GM12878 (cell line): Measurements from ENCODE around the gene EGFR. TPM values are rescaled to one million over a fixed set of nuclear protein-coding genes. Genes with fewer than 3 reads are reported as not detected.

Experiments
- ATAC-seq: fragments of 200-7000 bp; cut with Tn5 transposase; 3 replicates; pipeline ENCODE4 v1.9.1; 2020; ENCODE audit warnings: mild to moderate bottlenecking, moderate library complexity
- BruUV-seq: library from RNA; stranded (reverse); fragments of 400-500 nt; replicated peaks from 2 replicates; lab custom pipeline; 2021; lab: Mats Ljungman, UMichigan
- CTCF ChIA-PET: fragments of 300-600 bp; sonication (Branson Sonifier 250); formaldehyde crosslinking; extraction: SDS; loops from one replicate; lab custom pipeline; 2021; ENCODE audit warnings: inconsistent platforms; lab: Yijun Ruan, JAX
- POLR2A ChIA-PET: fragments of 350-600 bp; formaldehyde crosslinking; extraction: SDS; loops from one replicate; lab custom pipeline; 2021; ENCODE audit warnings: inconsistent platforms; lab: Charles Lee
- RAD21 ChIA-PET: fragments of 300-600 bp; sonication (Branson Sonifier 250); formaldehyde crosslinking; loops from one replicate; lab custom pipeline; 2023; ENCODE audit warnings: antibody characterized with exemption; ENCODE audit not compliant: unreplicated experiment; lab: Charles Lee
- SMC1A ChIA-PET: fragments of 300-600 bp; sonication (Branson Sonifier 250); formaldehyde crosslinking; loops from one replicate; lab custom pipeline; 2023; ENCODE audit not compliant: unreplicated experiment, uncharacterized antibody; lab: Charles Lee
- DNase-seq: peaks from one replicate; pipeline ENCODE4 v3.0.0-alpha.2; 2011; ENCODE audit warnings: low read depth, low spot score
- FAIRE-seq: peaks from 3 replicates; lab custom pipeline; 2011; peaks lifted over from hg19 to GRCh38; lab: Jason Lieb, UNC
- H2AFZ ChIP-seq: 2 replicates; pipeline ENCODE4 v1.6.0; 2011; ENCODE audit warnings: low read depth, low read length, control low read depth; ENCODE audit not compliant: control insufficient read depth
- H3K27ac ChIP-seq: 2 replicates; pipeline ENCODE4 v1.5.1; 2011; ENCODE audit warnings: control low read depth; ENCODE audit not compliant: control insufficient read depth, insufficient read depth
- H3K27me3 ChIP-seq, 2 experiments: replicated peaks in 1 of 2; 2 replicates each; pipeline versions ENCODE4 v1.6.0 to v1.6.1; 2011; ENCODE audit warnings: low read length in 1 of 2; ENCODE audit not compliant: control insufficient read depth in 2 of 2, insufficient read depth in 2 of 2
- H3K36me3 ChIP-seq, 2 experiments: 2 replicates each; pipeline ENCODE4 v1.5.1; 2011; ENCODE audit warnings: low read length in 1 of 2; ENCODE audit not compliant: control insufficient read depth in 2 of 2, insufficient read depth in 2 of 2
- H3K4me1 ChIP-seq: 2 replicates; pipeline ENCODE4 v1.6.1; 2011; ENCODE audit warnings: mild to moderate bottlenecking, low read length, moderate library complexity, mixed read lengths; ENCODE audit not compliant: control insufficient read depth, insufficient read depth
- H3K4me2 ChIP-seq: 2 replicates; pipeline ENCODE4 v1.6.0; 2011; ENCODE audit warnings: control low read depth; ENCODE audit not compliant: control insufficient read depth, insufficient read depth
- H3K4me3 ChIP-seq: fragments of 200-600 bp; sonication (generic); 2 replicates; pipeline ENCODE4 v1.5.1; 2016
- H3K79me2 ChIP-seq: 2 replicates; pipeline ENCODE4 v1.6.0; 2011; ENCODE audit warnings: low read length; ENCODE audit not compliant: control insufficient read depth, insufficient read depth
- H3K9ac ChIP-seq: 2 replicates; pipeline ENCODE4 v1.8.0; 2011; ENCODE audit warnings: low read length, control low read depth, mixed read lengths; ENCODE audit not compliant: control insufficient read depth, insufficient read depth
- H3K9me3 ChIP-seq: replicated peaks from 3 replicates; pipeline ENCODE4 v1.5.1; 2011; ENCODE audit warnings: mild to moderate bottlenecking, low read length; ENCODE audit not compliant: control insufficient read depth, insufficient read depth
- H4K20me1 ChIP-seq: 2 replicates; pipeline ENCODE4 v1.6.0; 2011; ENCODE audit not compliant: control insufficient read depth, insufficient read depth
- BACH1 ChIP-seq: fragments of 450-650 bp; IDR thresholded peaks from 2 replicates; pipeline ENCODE4 v1.6.1; 2017; ENCODE audit warnings: mild to moderate bottlenecking, borderline replicate concordance
- CEBPB ChIP-seq, 2 experiments: fragments of 150-350 bp in 1 of 2; IDR thresholded peaks; 2 replicates each; pipeline ENCODE4 v1.6.1; 2012 to 2014; ENCODE audit warnings: low read depth in 2 of 2, low read length in 2 of 2, borderline replicate concordance in 1 of 2, inconsistent platforms in 1 of 2
- CHD1 ChIP-seq: IDR thresholded peaks from 2 replicates; pipeline ENCODE4 v1.6.1; 2012; ENCODE audit warnings: low read depth, low read length, improper control_type of control experiment
- CREM ChIP-seq: IDR thresholded peaks from 2 replicates; pipeline ENCODE4 v1.6.1; 2014; ENCODE audit warnings: antibody characterized with exemption, low read depth
- EED ChIP-seq: sonication (generic); IDR thresholded peaks from 2 replicates; pipeline ENCODE4 v1.6.1; 2016; ENCODE audit warnings: antibody characterized with exemption, low read depth
- EGR1 ChIP-seq, 2 experiments: IDR thresholded peaks; 1 replicate in 1 of 2; 2 replicates in 1 of 2; pipeline ENCODE4 v1.6.1; 2011 to 2012; ENCODE audit warnings: low read depth in 2 of 2, low read length in 2 of 2, borderline replicate concordance in 1 of 2, mild to moderate bottlenecking in 1 of 2, moderate library complexity in 1 of 2
- EP300 ChIP-seq, 2 experiments: fragments of 150-350 bp in 1 of 2; IDR thresholded peaks; 2 replicates each; pipeline ENCODE4 v1.6.1; 2011 to 2012; ENCODE audit warnings: low read depth in 2 of 2, low read length in 2 of 2, borderline replicate concordance in 1 of 2, improper control_type of control experiment in 1 of 2, inconsistent platforms in 1 of 2; ENCODE audit not compliant: control insufficient read depth in 1 of 2
- KAT2A ChIP-seq: conservative IDR thresholded peaks from 2 replicates; pipeline ENCODE4 v1.6.1; 2011; ENCODE audit warnings: low read depth, low read length; ENCODE audit not compliant: control insufficient read depth
- NFIC ChIP-seq: IDR thresholded peaks from 2 replicates; pipeline ENCODE4 v1.6.1; 2012; ENCODE audit warnings: low read depth, mild to moderate bottlenecking, inconsistent platforms, low read length, moderate library complexity
- NFYB ChIP-seq: IDR thresholded peaks from 2 replicates; pipeline ENCODE4 v1.6.1; 2011; ENCODE audit warnings: low read depth, mild to moderate bottlenecking, low read length, improper control_type of control experiment, moderate library complexity; ENCODE audit not compliant: insufficient read depth
- RFX5 ChIP-seq: IDR thresholded peaks from 2 replicates; pipeline ENCODE4 v1.6.1; 2011; ENCODE audit warnings: low read depth, low read length, improper control_type of control experiment
- SREBF2 ChIP-seq: IDR thresholded peaks from 2 replicates; pipeline ENCODE4 v1.6.1; 2012; ENCODE audit warnings: mild to moderate bottlenecking, low read length
- STAT1 ChIP-seq: fragments of 450-650 bp; conservative IDR thresholded peaks from 2 replicates; pipeline ENCODE4 v1.6.1; 2014; ENCODE audit warnings: antibody characterized with exemption, mild to moderate bottlenecking
- ZNF274 ChIP-seq: IDR thresholded peaks from one replicate; pipeline ENCODE4 v1.8.0; 2011; ENCODE audit not compliant: insufficient read length, insufficient read depth
- WGBS: methylation state at CpG from one replicate; pipeline ENCODE4 v1.1.6; 2016; ENCODE audit warnings: low lambda C conversion rate; ENCODE audit not compliant: insufficient replicate concordance, insufficient coverage; ENCODE audit errors: missing lambda C conversion rate; 5-methylcytosine and 5-hydroxymethylcytosine counted together
- in situ Hi-C: fragments of 300-500 bp; cut with MboI; formaldehyde crosslinking; loops from 9 replicates; pipeline ENCODE4 v1.14.3; 2018; ENCODE audit warnings: mixed read lengths
- intact Hi-C: fragments of 100-400 bp; cut with micrococcal nuclease; formaldehyde crosslinking; loops from one replicate; pipeline ENCODE4 v1.14.2; 2022; ENCODE audit not compliant: unreplicated experiment
- polyA plus RNA-seq, 11 experiments: library from polyadenylated mRNA; depleted of rRNA in 4 of 11; unstranded in 6 of 11; stranded (reverse) in 5 of 11; fragments of >200 nt; fragmentation: Nextera tagmentation in 4 of 11; fragmentation: Illumina TruSeq in 1 of 11; extraction: Ambion mirVana in 4 of 11; extraction: Trizol in 1 of 11; gene quantifications; 1 replicate in 1 of 11; 2 replicates in 10 of 11; pipeline versions ENCODE4 v1.2.1 to v1.2.3, GENCODE V29; 2011 to 2016; ENCODE audit warnings: inconsistent platforms in 2 of 11, missing spikeins in 2 of 11, low read depth in 1 of 11
- total RNA-seq, 4 experiments: library from RNA; depleted of rRNA in 3 of 4; stranded (reverse); fragments of >200 nt in 3 of 4; fragmentation: Illumina TruSeq in 1 of 4; extraction: Trizol in 1 of 4; gene quantifications; 2 replicates each; pipeline versions ENCODE4 v1.2.1 to v1.2.3, GENCODE V29; 2013 to 2021
- TF ChIP-seq, protein P1 (sequence below): fragments of 450-650 bp; conservative IDR thresholded peaks from 2 replicates; pipeline ENCODE4 v1.6.1; 2017; ENCODE audit warnings: mild to moderate bottlenecking, moderate library complexity

Gene EGFR
- total and polyA plus RNA-seq, 10 of the 15 experiments (the other 5 are each of a cell fraction or from before 2014, with no cell fraction given): 0.01 to 0.31 TPM; not detected in 8

DNA sequence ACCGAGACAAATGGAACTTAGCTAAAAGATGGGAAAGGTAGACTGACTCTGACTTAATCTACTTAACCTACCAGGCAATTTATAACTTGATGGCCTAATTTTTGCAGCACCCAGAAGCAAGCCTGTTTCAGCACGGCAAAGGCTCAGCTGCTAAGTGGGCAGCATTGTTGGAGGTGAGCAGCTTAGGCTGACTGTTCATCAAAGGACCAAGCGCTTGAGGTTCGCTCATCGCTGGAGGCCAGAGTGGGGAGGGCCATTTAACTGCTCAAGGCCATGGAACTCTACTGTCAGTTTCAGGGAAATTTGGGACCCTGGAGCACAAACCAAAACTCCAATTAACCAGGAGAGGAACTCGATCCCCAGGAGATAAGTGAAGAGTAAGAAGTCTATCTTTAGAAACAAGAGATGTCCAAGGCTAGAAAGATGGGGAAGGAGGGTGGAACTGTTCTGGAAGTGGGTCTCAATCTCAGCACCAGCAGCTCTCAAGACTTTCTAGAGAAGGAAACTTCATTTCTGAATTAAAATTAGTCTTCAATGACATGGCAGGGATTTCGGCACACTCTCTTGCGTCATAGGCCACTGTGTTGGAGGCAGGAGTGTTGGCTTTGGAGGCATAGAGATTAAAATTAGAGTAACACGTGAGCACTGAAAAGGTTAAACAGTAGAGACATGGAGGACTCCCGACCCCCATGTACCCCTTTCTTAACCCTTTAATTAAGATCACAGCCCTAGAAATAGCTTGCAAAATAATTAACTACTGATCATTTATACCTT lies 43.1 kb downstream of the EGFR start:
- FAIRE-seq (no peak), DNase-seq (no peak), ATAC-seq (no peak)
- no peak for TF ChIP-seq EP300 (IDR thresholded peaks at IDR 0.05; ENCODE audit: borderline replicate concordance in 1 of 2, control insufficient read depth in 1 of 2, low read depth in 2 of 2, low read length in 2 of 2)
- no peak for TF ChIP-seq BACH1
- no peak for TF ChIP-seq RFX5
- TF ChIP-seq KAT2A: no peak
- no peak for TF ChIP-seq SREBF2
- TF ChIP-seq CHD1: no peak
- TF ChIP-seq, protein P1, sequence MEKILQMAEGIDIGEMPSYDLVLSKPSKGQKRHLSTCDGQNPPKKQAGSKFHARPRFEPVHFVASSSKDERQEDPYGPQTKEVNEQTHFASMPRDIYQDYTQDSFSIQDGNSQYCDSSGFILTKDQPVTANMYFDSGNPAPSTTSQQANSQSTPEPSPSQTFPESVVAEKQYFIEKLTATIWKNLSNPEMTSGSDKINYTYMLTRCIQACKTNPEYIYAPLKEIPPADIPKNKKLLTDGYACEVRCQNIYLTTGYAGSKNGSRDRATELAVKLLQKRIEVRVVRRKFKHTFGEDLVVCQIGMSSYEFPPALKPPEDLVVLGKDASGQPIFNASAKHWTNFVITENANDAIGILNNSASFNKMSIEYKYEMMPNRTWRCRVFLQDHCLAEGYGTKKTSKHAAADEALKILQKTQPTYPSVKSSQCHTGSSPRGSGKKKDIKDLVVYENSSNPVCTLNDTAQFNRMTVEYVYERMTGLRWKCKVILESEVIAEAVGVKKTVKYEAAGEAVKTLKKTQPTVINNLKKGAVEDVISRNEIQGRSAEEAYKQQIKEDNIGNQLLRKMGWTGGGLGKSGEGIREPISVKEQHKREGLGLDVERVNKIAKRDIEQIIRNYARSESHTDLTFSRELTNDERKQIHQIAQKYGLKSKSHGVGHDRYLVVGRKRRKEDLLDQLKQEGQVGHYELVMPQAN: no peak
- no peak for TF ChIP-seq CEBPB (IDR thresholded peaks at IDR 0.05; ENCODE audit: borderline replicate concordance in 1 of 2, low read depth in 2 of 2, low read length in 2 of 2)
- TF ChIP-seq EGR1 (IDR thresholded peaks at IDR 0.05; ENCODE audit: borderline replicate concordance in 1 of 2, low read depth in 2 of 2, low read length in 2 of 2): no peak
- TF ChIP-seq EED: no peak
- TF ChIP-seq CREM: no peak
- TF ChIP-seq ZNF274: no peak
- no peak for TF ChIP-seq STAT1
- TF ChIP-seq NFYB: no peak
- no peak for TF ChIP-seq NFIC
- no peak overlapping the region for H3K27ac ChIP-seq
- H3K9me3 ChIP-seq: no peaks in the 10 kb centered on the region
- H3K9ac ChIP-seq: no peak overlapping the region
- BruUV-seq: no TSS peak
- ChIA-PET RAD21 (interaction anchor here (0.8 to 1.4 kb wide), 3 partner anchors 10 to 25 kb away, joined by 3 to 5 read pairs (median 3); no protein-coding TSS in a partner anchor), CTCF (interaction anchor here (0.8 to 1.1 kb wide), 2 partner anchors 66 to 193 kb away, joined by 3 read pairs; no protein-coding TSS in a partner anchor), SMC1A (interaction anchor here (0.9 to 1.8 kb wide), 2 partner anchors 17 to 25 kb away, joined by 4 to 6 read pairs; no protein-coding TSS in a partner anchor), POLR2A (interaction anchor here (1.5 kb wide), 1 partner anchor 10 kb away, joined by 3 read pairs; no protein-coding TSS in a partner anchor)
- peaks cover 3% of the 10 kb centered on the region; the same call in 1 of the 2 replicates for H3K4me1 ChIP-seq
- H3K27me3 ChIP-seq: no peaks in the 10 kb centered on the region
- in situ Hi-C loops: no loop called here
- no peak overlapping the region for H3K4me2 ChIP-seq
- H3K36me3 ChIP-seq: no peaks in the 10 kb centered on the region
- intact Hi-C loops: no loop called here
- WGBS: 68% methylated on average over 10 of the region's 10 CpGs
- no peaks in the 10 kb centered on the region for H3K79me2 ChIP-seq
- no peaks in the 10 kb centered on the region for H4K20me1 ChIP-seq
- no peak overlapping the region for H3K4me3 ChIP-seq
- H2AFZ ChIP-seq: no peak overlapping the region
